B cell (primary cell): ENCODE measurements around the gene SORL1. TPM values are rescaled to one million over a fixed set of nuclear protein-coding genes. Genes with fewer than 3 reads are reported as not detected.

Source experiments
- ATAC-seq: fragments of 200-7000 bp; cut with Tn5 transposase; one replicate; pipeline ENCODE4 v1.10.0; 2021; ENCODE audit warnings: low read depth, mild to moderate bottlenecking, moderate number of reproducible peaks, moderate library complexity
- CTCF ChIA-PET: fragments of 350-600 bp; sonication (Branson Sonifier 250); formaldehyde crosslinking; loops from one replicate; lab custom pipeline; 2021; ENCODE audit warnings: antibody characterized with exemption, inconsistent platforms; lab: Charles Lee
- POLR2A ChIA-PET: fragments of 350-600 bp; sonication (Branson Sonifier 250); formaldehyde crosslinking; loops from one replicate; lab custom pipeline; 2021; ENCODE audit warnings: antibody characterized with exemption; lab: Charles Lee
- DNase-seq: peaks from one replicate; pipeline ENCODE4 v3.0.0; 2013
- H2AFZ ChIP-seq: 2 replicates; pipeline ENCODE4 v1.6.1; 2012; ENCODE audit warnings: mild to moderate bottlenecking, low read depth, low read length; ENCODE audit not compliant: insufficient read depth, poor library complexity, severe bottlenecking
- H3K27ac ChIP-seq, 2 donors: 1 replicate in 1 of 2; 2 replicates in 1 of 2; pipeline ENCODE4 v1.5.1; 2012 to 2013; ENCODE audit warnings: low read length in 2 of 2, mild to moderate bottlenecking in 2 of 2, moderate library complexity in 1 of 2
- H3K27me3 ChIP-seq, 4 experiments: fragments of 200-600 bp in 1 of 4; sonication (generic) in 1 of 4; replicated peaks in 1 of 4; 1 replicate in 2 of 4; 2 replicates in 2 of 4; pipeline versions ENCODE4 v1.6.1 to v1.7.0; 2013 to 2016; ENCODE audit warnings: low read length in 3 of 4, mild to moderate bottlenecking in 2 of 4, mixed read lengths in 1 of 4, moderate library complexity in 1 of 4; ENCODE audit not compliant: insufficient read depth in 4 of 4, control insufficient read depth in 3 of 4; ENCODE audit errors: control extremely low read depth in 1 of 4
- H3K36me3 ChIP-seq, 2 experiments: replicated peaks in 1 of 2; 1 replicate in 1 of 2; 2 replicates in 1 of 2; pipeline versions ENCODE4 v1.6.1 to v1.7.1; 2013; ENCODE audit warnings: low read length in 1 of 2; ENCODE audit not compliant: insufficient read depth in 2 of 2, control insufficient read depth in 1 of 2; ENCODE audit errors: control extremely low read depth in 1 of 2, extremely low read depth in 1 of 2
- H3K4me1 ChIP-seq, 2 donors: fragments of 200-600 bp in 1 of 2; sonication (generic) in 1 of 2; 1 replicate in 1 of 2; 2 replicates in 1 of 2; pipeline versions ENCODE4 v1.5.1 to v1.6.1; 2013 to 2017; ENCODE audit warnings: low read length in 2 of 2; ENCODE audit not compliant: control insufficient read depth in 2 of 2, insufficient read depth in 2 of 2
- H3K4me2 ChIP-seq: replicated peaks from 2 replicates; pipeline ENCODE3; 2012; ENCODE audit warnings: mild to moderate bottlenecking, low read depth, low read length; ENCODE audit not compliant: poor library complexity, severe bottlenecking
- H3K4me3 ChIP-seq, 5 experiments: fragments of 200-600 bp in 1 of 5; sonication (generic) in 1 of 5; 1 replicate in 3 of 5; 2 replicates in 2 of 5; pipeline versions ENCODE4 v1.5.1 to v1.7.0; 2011 to 2016; ENCODE audit warnings: low read length in 4 of 5, mild to moderate bottlenecking in 4 of 5, low read depth in 2 of 5, control low read depth in 1 of 5, moderate library complexity in 1 of 5; ENCODE audit not compliant: insufficient read depth in 1 of 5; ENCODE audit errors: control extremely low read depth in 1 of 5, extremely low read depth in 1 of 5
- H3K79me2 ChIP-seq: fragments of 200-600 bp; sonication (generic); one replicate; pipeline ENCODE4 v1.6.0; 2016; ENCODE audit warnings: low read length; ENCODE audit not compliant: control insufficient read depth, insufficient read depth
- H3K9ac ChIP-seq: fragments of 200-600 bp; sonication (generic); 2 replicates; pipeline ENCODE4 v1.6.1; 2017; ENCODE audit warnings: mild to moderate bottlenecking, low read length, moderate library complexity
- H3K9me3 ChIP-seq, 3 donors: one replicate each; pipeline versions ENCODE4 v1.6.1 to v1.7.1; 2013; ENCODE audit warnings: low read length in 2 of 3; ENCODE audit not compliant: control insufficient read depth in 2 of 3, insufficient read depth in 1 of 3; ENCODE audit errors: control extremely low read depth in 1 of 3
- H4K20me1 ChIP-seq: 2 replicates; pipeline ENCODE4 v1.6.0; 2012; ENCODE audit warnings: mild to moderate bottlenecking, low read length; ENCODE audit not compliant: insufficient read depth, control insufficient read depth, poor library complexity, severe bottlenecking
- H3K27ac Mint-ChIP-seq: one replicate; pipeline ENCODE4 v1.8.0; 2021; ENCODE audit warnings: mixed read lengths
- H3K27me3 Mint-ChIP-seq: one replicate; pipeline ENCODE4 v1.8.0; 2021; ENCODE audit warnings: mixed read lengths
- H3K4me1 Mint-ChIP-seq: one replicate; pipeline ENCODE4 v1.8.0; 2021; ENCODE audit warnings: mixed read lengths
- H3K4me3 Mint-ChIP-seq: one replicate; pipeline ENCODE4 v1.8.0; 2021; ENCODE audit warnings: mixed read lengths
- H3K9me3 Mint-ChIP-seq: one replicate; pipeline ENCODE4 v1.8.0; 2022; ENCODE audit warnings: mixed read lengths; ENCODE audit not compliant: insufficient read depth
- EZH2 ChIP-seq: IDR thresholded peaks from 2 replicates; pipeline ENCODE4 v1.6.1; 2012; ENCODE audit warnings: borderline replicate concordance, low read depth, mild to moderate bottlenecking, moderate library complexity, low read length; ENCODE audit not compliant: insufficient read depth, poor library complexity, severe bottlenecking
- WGBS: methylation state at CpG from one replicate; pipeline ENCODE4 v1.1.5; 2013; ENCODE audit warnings: missing lambda C conversion rate; ENCODE audit not compliant: insufficient coverage; 5-methylcytosine and 5-hydroxymethylcytosine counted together
- intact Hi-C: fragments of 100-400 bp; cut with micrococcal nuclease; formaldehyde crosslinking; loops from one replicate; pipeline ENCODE4 v1.10.0; 2022
- polyA plus RNA-seq: library from polyadenylated mRNA; depleted of rRNA; stranded (reverse); fragments of >200 nt; gene quantifications from 2 replicates; pipeline ENCODE4 v1.2.3, GENCODE V29; 2012
- total RNA-seq, 2 donors: library from RNA; stranded (reverse); fragments of 120-200 nt in 1 of 2; gene quantifications; 1 replicate in 1 of 2; 2 replicates in 1 of 2; pipeline versions ENCODE4 v1.2.3 to v1.2.4, GENCODE V29; 2013 to 2022
- TF ChIP-seq, protein P1 (sequence below): fragments of 200-600 bp; IDR thresholded peaks from one replicate; pipeline ENCODE4 v1.8.0; 2022; ENCODE audit warnings: antibody characterized with exemption, mild to moderate bottlenecking

The SORL1 gene
- total and polyA plus RNA-seq, 2 donors (not counting 1 experiment from before 2014, with no cell fraction given), result 13.0 to 396 TPM

DNA sequence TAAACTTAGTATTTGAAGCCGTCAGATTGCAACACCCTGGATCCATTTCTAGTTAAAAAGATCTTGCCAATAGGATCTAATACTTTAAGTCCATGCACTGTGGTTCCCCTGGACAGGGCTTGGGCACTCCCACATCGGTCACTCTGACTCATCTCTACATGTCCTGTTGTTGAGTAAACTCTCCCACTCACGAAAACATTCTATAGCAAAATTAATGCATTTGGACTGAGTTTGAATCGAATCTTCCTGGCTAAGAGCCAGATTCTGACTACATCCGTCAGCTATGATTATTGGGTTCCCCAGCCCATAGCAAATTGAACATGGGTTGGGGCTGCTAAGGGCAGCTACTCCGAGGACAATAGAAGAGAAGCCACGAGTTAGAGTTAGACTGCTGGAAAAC, 182.8 kb downstream of the SORL1 start:
- Mint-ChIP-seq H3K27me3 (no peaks in the 10 kb centered on the region), H3K4me3 (no peak overlapping the region), H3K4me1 (no peaks in the 10 kb centered on the region), H3K27ac (no peak overlapping the region), H3K9me3 (no peaks in the 10 kb centered on the region)
- H3K27me3 ChIP-seq, result no peaks in the 10 kb centered on the region
- no peaks in the 10 kb centered on the region for H3K79me2 ChIP-seq
- DNase-seq, result no peak
- no peak overlapping the region for H3K4me3 ChIP-seq
- TF ChIP-seq, protein P1, sequence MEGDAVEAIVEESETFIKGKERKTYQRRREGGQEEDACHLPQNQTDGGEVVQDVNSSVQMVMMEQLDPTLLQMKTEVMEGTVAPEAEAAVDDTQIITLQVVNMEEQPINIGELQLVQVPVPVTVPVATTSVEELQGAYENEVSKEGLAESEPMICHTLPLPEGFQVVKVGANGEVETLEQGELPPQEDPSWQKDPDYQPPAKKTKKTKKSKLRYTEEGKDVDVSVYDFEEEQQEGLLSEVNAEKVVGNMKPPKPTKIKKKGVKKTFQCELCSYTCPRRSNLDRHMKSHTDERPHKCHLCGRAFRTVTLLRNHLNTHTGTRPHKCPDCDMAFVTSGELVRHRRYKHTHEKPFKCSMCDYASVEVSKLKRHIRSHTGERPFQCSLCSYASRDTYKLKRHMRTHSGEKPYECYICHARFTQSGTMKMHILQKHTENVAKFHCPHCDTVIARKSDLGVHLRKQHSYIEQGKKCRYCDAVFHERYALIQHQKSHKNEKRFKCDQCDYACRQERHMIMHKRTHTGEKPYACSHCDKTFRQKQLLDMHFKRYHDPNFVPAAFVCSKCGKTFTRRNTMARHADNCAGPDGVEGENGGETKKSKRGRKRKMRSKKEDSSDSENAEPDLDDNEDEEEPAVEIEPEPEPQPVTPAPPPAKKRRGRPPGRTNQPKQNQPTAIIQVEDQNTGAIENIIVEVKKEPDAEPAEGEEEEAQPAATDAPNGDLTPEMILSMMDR, result no peak
- TF ChIP-seq EZH2, result no peak
- intact Hi-C loops, result no loop called here
- no peak overlapping the region for H3K4me2 ChIP-seq
- no peak overlapping the region for H3K9ac ChIP-seq
- peaks cover 0 to 13% of the 10 kb centered on the region in 2 experiments for H3K36me3 ChIP-seq
- no peak overlapping the region for H3K27ac ChIP-seq
- no peaks in the 10 kb centered on the region for H4K20me1 ChIP-seq
- no peak overlapping the region for H2AFZ ChIP-seq
- H3K4me1 ChIP-seq, result no peaks in the 10 kb centered on the region
- ChIA-PET POLR2A (no interaction called here), CTCF (no interaction called here)
- no peaks in the 10 kb centered on the region for H3K9me3 ChIP-seq
- no peak for ATAC-seq
- 98% methylated on average over 4 of the region's 7 CpGs for WGBS

- CTCF ChIA-PET, result no interaction called here
- Mint-ChIP-seq H3K27ac (no peak overlapping the region), H3K27me3 (no peaks in the 10 kb centered on the region), H3K9me3 (no peaks in the 10 kb centered on the region), H3K4me3 (no peak overlapping the region), H3K4me1 (no peaks in the 10 kb centered on the region)
- TF ChIP-seq, protein P1, result no peak
- no peak for TF ChIP-seq EZH2
- POLR2A ChIA-PET, result no interaction called here
- WGBS, result no CpG with 5 or more reads among the region's 2 CpGs
- Histone ChIP-seq H3K4me3 (no peak overlapping the region), H3K79me2 (no peaks in the 10 kb centered on the region), H3K9me3 (no peaks in the 10 kb centered on the region), H3K27me3 (no peaks in the 10 kb centered on the region), H3K27ac (no peak overlapping the region), H4K20me1 (no peaks in the 10 kb centered on the region), H3K4me2 (no peak overlapping the region), H3K4me1 (no peaks in the 10 kb centered on the region), H3K36me3 (peaks cover 0 to 8% of the 10 kb centered on the region in 2 experiments), H2AFZ (no peak overlapping the region), H3K9ac (no peak overlapping the region)
- DNase-seq (no peak), ATAC-seq (no peak)
- intact Hi-C loops, result no loop called here
These were observed 184.1 kb downstream of the SORL1 start for GRCh38 chr11:121636081-121636799.
